HEK293T (cell line): ENCODE results near the gene HS6ST1.

Source experiments
- ARNT ChIP-seq: fragments of 450-650 bp; IDR thresholded peaks from 2 replicates; pipeline ENCODE4 v1.6.1; 2017; ENCODE audit warnings: mild to moderate bottlenecking
- BHLHE40 ChIP-seq: fragments of 450-650 bp; IDR thresholded peaks from 2 replicates; pipeline ENCODE4 v1.6.1; 2016; ENCODE audit warnings: mild to moderate bottlenecking, moderate library complexity, borderline replicate concordance
- ELF4 ChIP-seq: fragments of 450-650 bp; IDR thresholded peaks from 2 replicates; pipeline ENCODE4 v1.6.1; 2017; ENCODE audit warnings: antibody characterized with exemption
- FOXA1 ChIP-seq: fragments of 450-650 bp; IDR thresholded peaks from 2 replicates; pipeline ENCODE4 v1.6.1; 2016; ENCODE audit warnings: mild to moderate bottlenecking
- FOXK2 ChIP-seq: fragments of 450-650 bp; IDR thresholded peaks from 2 replicates; pipeline ENCODE4 v1.6.1; 2016; ENCODE audit warnings: mild to moderate bottlenecking
- FOXM1 ChIP-seq: fragments of 450-650 bp; IDR thresholded peaks from 2 replicates; pipeline ENCODE4 v1.6.1; 2017; ENCODE audit warnings: mild to moderate bottlenecking, borderline replicate concordance
- HDGF ChIP-seq: fragments of 450-650 bp; IDR thresholded peaks from 2 replicates; pipeline ENCODE4 v1.6.1; 2017; ENCODE audit warnings: antibody characterized with exemption, borderline replicate concordance
- L3MBTL2 ChIP-seq: fragments of 450-650 bp; conservative IDR thresholded peaks from 2 replicates; pipeline ENCODE4 v1.6.1; 2016; ENCODE audit warnings: mild to moderate bottlenecking
- NFRKB ChIP-seq: fragments of 450-650 bp; IDR thresholded peaks from 2 replicates; pipeline ENCODE4 v1.6.1; 2016; ENCODE audit warnings: mild to moderate bottlenecking, moderate library complexity
- SP1 ChIP-seq: fragments of 450-650 bp; IDR thresholded peaks from 2 replicates; pipeline ENCODE4 v1.6.1; 2017
- SUZ12 ChIP-seq: fragments of 450-650 bp; IDR thresholded peaks from 2 replicates; pipeline ENCODE4 v1.6.1; 2016; ENCODE audit warnings: mild to moderate bottlenecking
- TARDBP ChIP-seq: fragments of 450-650 bp; IDR thresholded peaks from 2 replicates; pipeline ENCODE4 v1.6.1; 2016
- ZNF384 ChIP-seq: fragments of 450-650 bp; IDR thresholded peaks from 2 replicates; pipeline ENCODE4 v1.6.1; 2016

DNA sequence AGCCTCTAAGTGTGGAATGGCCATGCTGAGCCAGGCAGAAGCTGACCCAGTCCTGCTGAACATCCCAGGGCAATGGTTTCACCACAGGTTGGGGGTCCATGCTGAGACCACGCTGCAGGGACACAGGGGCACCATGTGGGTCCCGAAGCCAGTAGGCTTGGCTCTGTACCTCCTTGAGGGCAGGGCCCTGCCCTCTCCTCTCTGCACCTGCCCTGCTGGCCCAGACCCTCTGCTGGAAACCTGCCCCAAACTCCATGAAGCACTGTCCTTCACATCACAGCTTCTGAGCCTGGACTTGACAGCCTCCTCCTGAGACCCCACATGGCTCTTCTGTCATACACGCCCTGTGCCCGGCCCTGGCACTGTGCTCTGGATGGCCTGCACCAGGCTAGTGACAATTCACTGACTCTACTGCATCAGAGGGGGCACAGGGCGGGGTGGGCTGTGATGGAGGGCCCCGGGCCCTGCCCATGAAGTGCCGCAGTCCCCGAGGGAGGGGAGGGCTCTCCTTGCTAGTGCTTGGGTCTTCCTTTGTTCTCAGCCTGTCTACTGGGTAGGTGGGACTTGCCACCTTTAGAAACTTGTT, 24.7 kb downstream of the HS6ST1 start:
- TF ChIP-seq TARDBP = no peak
- no peak for TF ChIP-seq FOXM1
- TF ChIP-seq ARNT = no peak
- TF ChIP-seq SUZ12 = no peak
- TF ChIP-seq SP1 = no peak
- TF ChIP-seq FOXA1 = no peak
- no peak for TF ChIP-seq HDGF
- TF ChIP-seq NFRKB = no peak
- no peak for TF ChIP-seq L3MBTL2
- no peak for TF ChIP-seq FOXK2
- TF ChIP-seq BHLHE40 = no peak
- TF ChIP-seq ZNF384 = no peak
- TF ChIP-seq ELF4 = no peak
